ENCODE measurements around the gene SPSB3.

GRCh38 chr16:1831186-1832075 lies 49.1 kb upstream of the SPSB3 start:
- no peak for TF ChIP-seq CTCF (optimal IDR thresholded peaks at IDR 0.05 in 1 of 3, IDR thresholded peaks at IDR 0.05 in 1 of 3, conservative IDR thresholded peaks at IDR 0.05 in 1 of 3; ENCODE audit: extremely low read depth in 1 of 3, insufficient read depth in 2 of 3, low read length in 3 of 3)
- TF ChIP-seq EZH2 (IDR thresholded peaks at IDR 0.05; ENCODE audit: low read length): no peak
